Measurements from ENCODE around the gene STAT6. TPM values are rescaled to one million over a fixed set of nuclear protein-coding genes. Genes with fewer than 3 reads are reported as not detected.

Gene STAT6
- total RNA-seq, 1 donor from 2014 or later, result 193 TPM

DNA sequence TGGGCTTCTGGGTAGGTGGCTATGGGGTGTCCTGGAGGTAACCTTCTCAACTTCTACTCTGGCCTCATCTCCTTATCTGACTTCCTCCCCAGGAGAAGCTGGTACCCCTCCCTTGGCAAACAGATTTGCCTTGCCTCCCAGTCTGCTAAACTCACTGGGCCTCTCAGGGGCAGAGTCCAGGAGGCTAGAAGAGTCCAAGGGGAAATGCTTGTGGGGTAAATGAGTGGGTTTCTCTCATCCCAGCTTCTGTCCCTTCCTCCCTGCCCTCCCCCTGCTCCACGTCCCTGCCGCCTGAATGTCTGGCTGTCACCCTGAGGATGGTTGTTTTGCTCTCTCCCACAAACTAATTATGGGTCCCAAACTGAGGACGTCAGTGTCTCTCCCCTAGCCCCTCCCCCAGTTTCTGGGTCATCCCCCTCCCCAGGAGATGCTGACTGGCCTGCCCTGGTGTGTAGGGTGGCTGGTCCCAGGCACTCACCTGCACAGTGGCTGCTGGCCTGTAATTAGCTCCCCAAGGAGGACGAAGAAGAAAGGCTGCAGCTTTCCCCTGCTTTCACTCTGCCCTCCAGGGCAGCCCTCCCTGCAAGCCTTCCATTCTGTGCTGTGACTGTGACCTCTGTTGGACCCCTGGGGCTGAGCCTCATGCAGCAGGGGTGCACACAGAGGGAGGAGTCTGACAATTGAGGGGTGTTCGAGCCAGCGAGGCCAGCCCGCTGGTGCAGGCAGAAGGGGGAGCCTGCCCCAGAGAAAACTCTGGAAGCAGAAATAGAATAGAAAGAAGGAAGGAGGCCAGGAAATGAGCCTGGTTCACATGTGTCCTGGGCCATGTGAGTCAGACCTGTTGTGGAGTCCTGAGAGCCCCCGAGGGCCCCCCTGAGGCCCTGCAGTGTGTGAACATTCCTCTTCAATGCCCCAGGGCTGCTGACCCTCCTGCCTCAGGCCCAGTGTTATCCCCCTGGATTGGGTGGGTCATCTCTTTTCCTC is 36.1 kb upstream of the STAT6 start, which contains the start of gene LRP1-AS:
LRP1-AS (minus strand) TSS at position 659 of the 984 bp plus-strand sequence.
- intact Hi-C loops (cut with micrococcal nuclease), result no loop called here

DNA sequence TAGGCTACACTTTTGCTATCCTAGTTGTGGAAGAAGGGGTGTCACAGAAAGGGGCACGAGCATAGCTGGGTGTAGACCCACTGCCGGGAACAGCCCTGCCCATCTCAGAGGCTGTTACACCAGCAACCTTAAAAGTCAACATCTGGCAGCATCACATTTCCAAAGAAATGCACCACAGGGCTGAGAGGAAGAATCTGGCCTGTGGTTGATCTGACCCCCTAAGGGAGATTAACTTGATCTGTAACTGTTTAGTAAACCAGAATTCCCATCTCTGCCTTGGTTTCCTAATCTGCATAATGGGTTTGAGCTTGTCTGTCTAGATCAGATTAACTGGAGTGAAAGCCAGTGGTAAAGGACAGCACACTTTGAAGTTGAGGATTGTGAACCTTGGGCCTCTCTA is 34.9 kb upstream of the STAT6 start:
- intact Hi-C loops (cut with micrococcal nuclease), result no loop called here

DNA sequence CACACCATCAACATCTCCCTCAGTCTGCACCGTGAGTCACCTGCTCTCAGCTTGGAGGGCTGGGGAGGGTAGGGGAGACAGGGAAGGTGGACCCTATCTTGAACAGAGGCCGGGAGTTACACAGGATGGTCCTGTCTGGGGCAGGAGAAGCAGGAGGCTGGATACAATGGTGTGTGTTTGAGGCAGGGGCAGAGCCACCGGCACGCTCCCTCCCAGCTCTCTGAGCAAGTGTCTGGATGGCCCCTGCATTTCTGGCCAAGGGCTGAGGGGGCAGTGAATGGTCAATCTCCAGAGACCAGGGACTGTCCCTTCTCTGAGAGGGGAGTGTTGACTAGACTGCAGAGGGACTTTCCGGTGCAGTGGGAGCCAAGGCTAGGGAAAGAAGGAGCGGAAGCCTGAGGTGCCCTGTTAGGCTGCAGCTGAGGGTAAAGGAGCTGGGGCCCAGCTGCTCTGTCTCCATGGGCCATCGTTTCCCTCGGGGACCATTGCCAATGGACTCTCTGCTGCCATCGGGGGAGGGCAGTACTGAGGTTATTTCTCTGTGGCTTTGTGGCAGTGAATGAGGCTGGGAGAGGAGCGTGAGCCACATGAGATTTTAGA is 34.4 kb upstream of the STAT6 start:
- intact Hi-C loops (cut with micrococcal nuclease), result no loop called here

DNA sequence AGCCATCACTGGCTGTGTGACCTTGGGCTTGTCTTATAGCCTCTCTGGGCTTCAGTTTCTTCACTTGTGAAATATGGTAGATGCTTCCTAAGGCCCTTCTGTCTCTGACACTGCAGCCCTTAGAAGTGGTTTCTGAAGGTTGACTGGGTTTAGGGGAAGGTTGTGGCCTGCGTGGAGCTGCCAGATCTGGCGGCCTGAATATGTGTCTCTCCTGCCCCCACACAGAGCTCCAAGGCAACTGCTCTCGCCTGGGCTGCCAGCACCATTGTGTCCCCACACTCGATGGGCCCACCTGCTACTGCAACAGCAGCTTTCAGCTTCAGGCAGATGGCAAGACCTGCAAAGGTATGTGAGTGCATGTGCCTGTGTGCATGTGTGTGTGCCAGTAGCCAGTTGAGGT is 32.3 kb upstream of the STAT6 start:
- intact Hi-C loops (cut with micrococcal nuclease), result no loop called here

DNA sequence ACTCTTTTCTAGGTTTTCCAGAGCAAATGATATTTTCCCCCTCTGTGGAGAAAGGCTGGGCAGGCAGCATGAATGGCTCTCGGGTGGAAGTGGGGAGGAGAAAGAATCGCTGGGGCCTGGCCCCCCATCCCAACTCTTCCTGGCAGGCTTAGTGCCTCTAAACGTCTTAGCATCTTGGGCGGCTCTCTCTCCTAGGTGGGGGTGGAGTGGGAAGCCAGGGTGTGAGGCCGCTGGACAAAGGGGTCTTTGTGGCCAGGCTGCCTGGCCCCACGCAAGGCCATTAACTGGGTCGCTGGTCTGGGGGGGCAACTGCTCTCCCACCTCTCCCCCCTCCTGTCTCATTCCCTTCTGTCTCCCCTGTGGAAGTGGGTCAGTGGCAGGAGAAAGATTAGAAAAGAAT is 31.6 kb upstream of the STAT6 start:
- intact Hi-C loops (cut with micrococcal nuclease), result no loop called here

DNA sequence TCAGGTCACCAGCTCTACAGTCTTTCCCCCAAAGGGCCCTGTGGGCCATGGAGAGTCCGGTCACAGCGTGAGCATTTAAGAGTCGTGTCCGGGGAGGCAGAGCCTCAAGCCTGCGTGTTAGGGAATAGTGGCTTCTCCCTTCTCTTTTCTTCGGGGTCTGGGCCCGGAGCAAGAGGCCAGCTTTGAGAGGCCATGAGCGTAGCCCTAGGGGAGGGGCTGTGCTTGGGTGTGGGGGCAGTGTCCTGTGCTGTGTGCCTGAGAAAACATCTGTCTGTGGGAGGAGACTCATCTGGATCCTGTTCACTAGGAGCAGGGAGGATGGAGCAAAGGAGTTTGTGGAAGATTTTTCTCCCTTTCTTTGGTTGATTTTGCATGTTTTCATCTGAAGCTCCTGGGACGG is 31.0 kb upstream of the STAT6 start:
- intact Hi-C loops (cut with micrococcal nuclease), result no loop called here

DNA sequence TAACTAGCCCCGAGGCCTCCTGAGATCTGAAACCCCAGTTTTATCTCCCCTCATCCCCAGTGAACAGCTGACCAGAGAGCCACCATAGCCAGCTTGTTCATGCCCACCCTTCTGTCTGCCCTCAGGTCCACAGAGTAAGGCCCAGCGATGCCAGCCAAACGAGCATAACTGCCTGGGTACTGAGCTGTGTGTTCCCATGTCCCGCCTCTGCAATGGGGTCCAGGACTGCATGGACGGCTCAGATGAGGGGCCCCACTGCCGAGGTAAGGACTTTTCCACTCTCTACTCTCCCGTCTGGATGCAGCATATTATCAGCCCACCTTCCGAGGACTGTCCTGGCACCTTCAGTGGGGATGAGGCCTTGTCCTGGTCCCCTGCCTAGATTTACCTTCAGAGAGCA is 30.1 kb upstream of the STAT6 start:
- intact Hi-C loops (cut with micrococcal nuclease), result no loop called here

DNA sequence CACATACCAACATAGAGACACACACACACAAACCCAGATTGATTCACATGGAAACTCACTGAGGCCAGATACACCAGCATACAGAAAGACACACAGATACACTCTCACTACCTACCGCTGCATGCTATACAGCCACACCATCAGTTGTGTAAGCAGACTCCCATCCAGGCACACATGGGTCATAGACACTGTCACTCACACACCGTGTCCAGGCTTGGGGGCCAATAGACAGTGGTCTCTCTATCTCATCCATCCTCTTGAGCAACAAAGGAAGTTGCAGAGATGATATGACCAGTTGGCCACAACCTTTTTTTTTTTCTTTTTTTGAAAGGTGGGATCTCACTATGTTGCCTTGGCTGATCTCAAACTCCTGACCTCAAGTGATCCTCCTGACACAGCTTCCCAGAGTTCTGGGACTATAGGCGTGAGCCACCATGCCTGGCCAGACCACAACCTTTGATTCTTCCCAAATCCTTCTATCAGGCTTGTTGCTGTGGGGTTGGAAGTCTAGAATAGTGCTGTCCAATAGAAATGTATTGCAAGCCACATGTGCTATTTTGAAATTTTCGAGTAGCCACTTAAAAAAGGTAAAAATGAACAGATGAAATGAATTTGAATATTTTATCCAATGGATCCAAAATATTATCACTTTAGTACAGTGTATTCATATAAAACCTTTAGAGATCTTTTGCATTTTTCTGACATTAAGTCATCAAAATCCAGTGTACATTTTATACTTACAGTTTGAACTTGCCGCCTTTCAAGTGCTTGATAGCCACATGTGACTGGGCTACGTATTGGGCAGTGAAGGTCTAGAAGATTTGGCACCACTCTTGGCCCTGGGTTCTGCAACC is 28.9 kb upstream of the STAT6 start:
- intact Hi-C loops (cut with micrococcal nuclease), result no loop called here

DNA sequence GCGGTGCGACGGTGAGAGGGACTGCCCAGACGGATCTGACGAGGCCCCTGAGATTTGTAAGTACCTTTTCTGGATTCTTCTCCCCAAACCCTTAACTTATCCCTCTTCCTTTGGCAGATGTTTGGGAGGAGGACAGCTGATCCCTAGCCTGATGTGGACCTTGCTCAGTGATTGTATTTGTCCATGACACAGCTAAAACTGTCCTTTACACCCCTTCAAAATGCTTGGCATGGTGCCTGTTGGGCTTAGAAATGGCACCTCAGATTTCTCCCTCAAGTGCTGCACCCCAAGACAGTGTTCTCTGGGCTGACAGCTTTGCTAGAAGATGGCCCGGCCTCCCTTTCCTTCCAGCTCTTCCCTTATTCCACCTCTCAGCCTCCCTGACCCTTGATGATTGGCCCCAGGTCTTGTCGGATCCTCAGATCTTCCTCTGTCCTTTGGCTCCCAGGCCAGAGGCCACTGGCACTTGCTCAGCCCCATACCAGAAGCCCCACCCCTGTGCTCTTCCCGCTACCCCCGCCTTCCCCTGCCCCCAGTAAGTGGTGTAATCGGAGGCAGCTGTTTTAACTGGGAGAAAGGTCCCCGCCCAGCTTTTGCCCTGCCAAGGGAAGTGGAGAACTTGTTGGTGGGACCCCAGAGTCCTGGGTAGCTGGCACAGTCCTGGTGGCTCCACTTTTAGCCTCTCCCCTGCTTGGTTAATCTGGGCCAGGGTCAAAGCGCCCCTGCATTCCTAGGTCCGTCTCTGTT is 27.5 kb upstream of the STAT6 start:
- intact Hi-C loops (cut with micrococcal nuclease), result no loop called here

DNA sequence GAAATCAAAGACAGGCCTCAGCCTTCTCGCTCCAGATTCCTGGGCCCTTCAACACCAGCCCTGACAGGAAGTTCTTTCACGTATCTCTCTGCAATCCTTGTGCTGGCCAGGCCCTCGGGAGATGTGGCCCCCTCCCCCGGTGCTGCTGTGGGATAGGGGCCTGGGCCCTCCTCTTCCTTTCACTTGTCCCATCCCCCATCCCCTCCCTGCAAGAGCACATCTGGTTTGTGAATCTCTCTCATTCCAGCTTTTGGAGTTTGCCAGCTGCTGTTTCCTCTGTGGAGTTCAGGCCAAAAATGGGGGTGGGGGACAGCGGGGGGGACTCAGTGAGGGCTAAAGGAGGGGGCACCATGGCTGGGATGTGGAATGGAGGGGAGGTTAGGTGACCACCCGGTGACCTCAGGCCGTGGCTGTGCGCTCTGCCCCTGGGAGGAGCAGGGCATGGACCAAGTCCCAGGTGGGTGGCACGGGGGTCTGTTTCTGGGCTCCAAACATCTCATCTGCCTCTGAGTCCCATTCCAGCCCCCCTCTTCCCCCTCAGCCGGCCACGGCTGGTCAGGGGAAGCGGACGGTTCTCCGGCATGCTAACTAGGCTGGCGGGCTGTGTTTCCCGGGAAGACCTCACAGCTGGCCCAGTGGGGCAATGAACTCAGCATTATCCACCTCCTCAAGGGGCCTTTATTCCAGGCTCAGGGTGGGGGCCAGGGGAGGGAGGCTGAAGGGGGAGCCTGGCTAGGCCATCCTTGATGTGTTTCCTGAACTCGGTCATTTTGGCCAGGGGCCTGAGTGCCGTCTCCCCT is 24.6 kb upstream of the STAT6 start:
- intact Hi-C loops (cut with micrococcal nuclease), result no loop called here

DNA sequence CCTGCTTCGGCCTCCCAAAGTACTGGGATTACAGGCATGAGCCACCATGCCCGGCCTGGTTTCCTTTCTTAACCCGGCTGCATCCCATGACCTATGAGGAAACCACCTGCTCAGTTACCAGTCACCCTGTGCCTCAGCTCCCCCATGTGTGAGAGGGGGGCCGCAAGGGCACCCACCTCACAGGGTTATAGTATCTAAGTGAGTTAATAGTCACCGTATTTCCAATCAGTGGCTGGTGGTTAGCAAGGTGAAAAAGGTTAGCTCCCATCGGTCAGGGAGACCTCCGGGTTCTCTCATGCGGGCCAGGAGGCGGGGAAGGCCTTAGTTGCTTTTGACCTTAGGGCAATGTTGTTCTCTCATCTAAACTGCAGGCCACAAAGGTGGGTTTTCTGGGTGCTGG is 23.8 kb upstream of the STAT6 start:
- intact Hi-C loops (cut with micrococcal nuclease), result no loop called here

DNA sequence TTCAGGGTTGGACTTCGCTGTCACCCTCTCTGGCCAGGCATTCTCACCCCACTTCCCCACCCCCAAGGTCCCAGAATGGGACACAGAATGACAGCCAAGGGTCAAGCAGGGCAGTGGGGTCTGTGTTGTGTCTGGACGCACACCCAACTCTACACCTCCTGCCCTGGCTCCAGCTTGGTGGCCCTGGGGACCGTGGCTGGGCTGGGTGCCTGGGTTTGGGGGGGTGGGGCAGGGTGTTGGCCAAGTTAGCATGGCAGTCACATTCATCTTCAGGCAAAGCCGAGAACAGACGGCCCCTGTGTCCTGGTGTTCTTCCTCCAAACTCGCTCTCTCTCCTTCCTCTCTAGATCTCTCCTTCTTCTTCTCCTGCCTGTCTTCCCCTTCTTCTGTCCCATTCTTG is 22.8 kb upstream of the STAT6 start:
- intact Hi-C loops (cut with micrococcal nuclease), result no loop called here

DNA sequence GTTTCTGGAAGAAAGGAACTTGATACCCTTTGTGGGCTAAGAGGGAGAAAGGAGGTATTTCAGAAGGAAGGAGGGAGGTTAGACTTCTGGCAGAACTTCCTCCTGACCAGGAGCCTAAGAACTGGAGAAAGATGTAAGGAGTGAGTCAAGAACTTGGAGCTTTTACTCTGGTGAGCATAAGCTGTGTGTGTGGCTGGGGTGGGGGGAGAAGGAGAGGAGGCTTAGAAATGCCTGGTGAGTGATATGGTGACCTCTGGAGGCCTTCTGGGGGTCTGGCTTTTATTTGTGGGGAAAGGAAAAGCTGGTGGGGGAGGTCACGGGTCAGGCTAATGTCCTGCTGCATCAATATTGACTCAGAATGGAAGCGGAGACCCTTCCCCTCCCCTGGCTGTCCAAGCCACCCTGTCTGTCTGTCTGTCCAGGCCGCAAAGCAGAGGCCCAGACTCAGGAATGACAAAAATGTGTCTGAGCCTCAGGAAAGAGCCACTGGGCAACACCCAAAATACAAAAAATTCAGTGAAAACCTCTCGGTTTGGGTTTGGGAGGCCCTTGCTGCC is 21.9 kb upstream of the STAT6 start:
- intact Hi-C loops (cut with micrococcal nuclease), result no loop called here

DNA sequence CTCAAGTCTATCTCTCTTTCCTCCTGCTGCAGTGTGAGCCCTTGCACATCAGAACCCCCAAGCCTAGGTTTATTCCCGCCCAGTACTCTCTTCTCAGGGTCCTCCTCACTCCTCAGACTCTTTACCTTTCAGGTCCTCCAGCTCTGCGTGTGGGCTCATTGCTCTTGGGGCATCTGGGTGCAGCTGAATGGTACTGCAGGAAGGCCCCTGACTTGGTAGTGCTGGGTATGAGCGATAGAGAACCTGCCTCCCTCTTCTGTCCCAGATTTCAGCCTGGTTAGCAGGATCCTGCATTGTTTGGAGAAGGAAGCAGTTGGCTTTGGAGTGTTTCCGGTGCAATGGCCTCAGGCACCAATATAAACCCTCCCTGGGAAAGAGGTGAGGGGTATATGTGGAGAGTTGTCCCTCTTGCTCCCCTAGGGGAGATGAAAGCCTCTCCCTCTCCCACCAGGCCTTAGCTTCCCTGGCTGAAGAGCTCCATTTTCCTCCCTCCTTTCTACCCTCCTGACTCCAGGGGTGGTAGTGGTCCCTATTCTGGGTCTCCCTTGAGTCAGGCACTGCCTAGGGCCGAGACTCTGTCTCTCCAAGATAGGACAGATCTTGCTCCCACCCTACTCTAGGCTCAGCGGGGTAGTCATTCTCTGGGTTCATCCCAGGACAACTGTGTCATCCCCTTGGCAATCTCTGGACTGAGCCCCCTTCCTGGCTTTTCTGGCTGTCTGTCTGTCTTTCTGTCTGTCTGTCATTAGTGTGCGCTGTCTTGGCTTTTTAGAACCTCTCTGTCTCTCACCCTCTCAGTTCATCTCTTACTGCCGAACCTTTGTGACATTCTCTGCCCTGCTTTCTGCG is 21.0 kb upstream of the STAT6 start:
- intact Hi-C loops (cut with micrococcal nuclease), result no loop called here

DNA sequence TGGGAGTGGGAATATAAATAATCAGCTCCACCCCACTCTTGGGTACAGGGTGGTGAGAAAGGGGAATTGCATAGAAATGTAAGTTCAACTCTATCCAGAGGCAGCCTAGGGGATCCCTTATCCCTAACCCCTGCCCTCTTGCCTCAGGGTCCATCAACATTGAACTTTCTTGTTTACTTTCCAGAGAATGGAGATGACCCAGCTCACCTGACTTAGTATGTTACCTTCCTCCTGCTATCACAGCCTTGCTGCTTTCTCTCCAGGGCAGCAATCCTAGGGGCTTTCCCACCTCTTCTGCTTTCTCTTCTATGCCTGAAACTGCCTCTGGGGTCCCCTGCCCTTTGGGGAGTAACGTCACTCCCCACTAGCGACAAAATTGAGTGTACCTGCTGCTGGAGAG is 19.8 kb upstream of the STAT6 start:
- intact Hi-C loops (cut with micrococcal nuclease), result no loop called here

DNA sequence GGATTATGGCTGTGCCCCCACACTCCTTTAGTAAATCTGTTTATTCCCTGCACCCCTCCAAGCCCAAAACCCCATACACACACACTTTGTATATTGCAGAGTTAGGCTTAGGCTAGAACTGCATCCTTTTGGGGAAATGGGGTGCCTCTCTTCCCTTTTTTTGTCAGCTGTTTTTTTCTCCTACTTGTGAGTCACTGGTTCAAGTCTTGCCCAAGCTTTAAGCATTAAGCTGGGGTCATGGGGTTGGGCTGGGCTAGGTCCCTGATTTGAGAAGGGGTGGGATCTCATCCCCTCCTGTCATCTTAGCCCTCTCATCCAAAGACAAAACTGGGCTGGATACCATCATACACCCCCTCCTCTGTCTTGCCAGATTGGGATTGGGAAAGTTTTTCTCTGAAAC is 18.7 kb upstream of the STAT6 start:
- intact Hi-C loops (cut with micrococcal nuclease), result loop anchor here (5.0 kb wide), 1 partner anchor 378 kb away; the partner anchor contains the start of gene PRIM1

DNA sequence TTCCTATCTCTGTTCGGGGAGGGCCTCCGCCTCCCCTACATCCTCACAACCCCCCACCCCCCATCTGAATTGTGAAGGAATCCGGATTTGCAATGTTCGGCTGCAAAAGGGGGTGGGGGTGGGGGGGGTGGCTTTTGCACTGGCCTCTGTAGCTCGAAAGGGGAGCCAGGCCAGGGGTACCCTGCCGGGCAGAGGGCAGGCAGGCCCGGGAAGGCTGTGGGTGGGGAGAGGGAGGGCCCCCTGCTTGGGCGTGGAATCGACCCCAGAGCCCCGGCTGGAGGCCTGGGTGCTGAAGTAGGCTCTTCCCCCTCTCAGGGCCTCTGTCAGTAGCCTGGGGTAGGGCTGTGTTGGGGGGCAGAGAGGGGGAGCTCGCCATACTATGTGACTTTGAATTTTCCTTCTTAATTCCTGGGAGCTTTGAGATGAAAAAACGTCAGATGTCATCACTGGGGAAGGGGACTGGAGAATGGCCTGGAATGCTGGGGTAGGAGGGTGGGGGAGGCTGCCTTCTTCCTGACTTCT is 18.2 kb upstream of the STAT6 start:
- intact Hi-C loops (cut with micrococcal nuclease), result loop anchor here (5.0 kb wide), 1 partner anchor 377 kb away; the partner anchor contains the start of gene PRIM1

DNA sequence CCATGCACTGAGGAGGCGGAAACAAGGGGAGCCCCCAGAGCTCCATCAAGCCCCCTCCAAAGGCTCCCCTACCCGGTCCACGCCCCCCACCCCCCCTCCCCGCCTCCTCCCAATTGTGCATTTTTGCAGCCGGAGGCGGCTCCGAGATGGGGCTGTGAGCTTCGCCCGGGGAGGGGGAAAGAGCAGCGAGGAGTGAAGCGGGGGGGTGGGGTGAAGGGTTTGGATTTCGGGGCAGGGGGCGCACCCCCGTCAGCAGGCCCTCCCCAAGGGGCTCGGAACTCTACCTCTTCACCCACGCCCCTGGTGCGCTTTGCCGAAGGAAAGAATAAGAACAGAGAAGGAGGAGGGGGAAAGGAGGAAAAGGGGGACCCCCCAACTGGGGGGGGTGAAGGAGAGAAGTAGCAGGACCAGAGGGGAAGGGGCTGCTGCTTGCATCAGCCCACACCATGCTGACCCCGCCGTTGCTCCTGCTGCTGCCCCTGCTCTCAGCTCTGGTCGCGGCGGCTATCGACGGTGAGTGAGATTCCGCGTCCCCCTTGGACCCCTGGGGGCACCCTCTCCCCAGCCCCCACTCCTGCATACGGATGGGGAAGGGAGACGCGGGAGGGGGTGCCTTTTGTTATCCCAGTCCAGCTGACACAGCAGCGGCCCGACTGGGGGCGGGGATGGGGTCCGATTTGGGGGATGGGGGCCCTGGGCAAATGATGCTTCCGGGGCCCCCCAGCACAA is 17.5 kb upstream of the STAT6 start:
- intact Hi-C loops (cut with micrococcal nuclease), result loop anchor here (5.0 kb wide), 1 partner anchor 376 kb away; the partner anchor contains the start of gene PRIM1
